GM12878 (cell line): ENCODE data around the gene ITPKB. TPM values are rescaled to one million over a fixed set of nuclear protein-coding genes. Genes with fewer than 3 reads are reported as not detected.
A peak's percentile ranks its signal among the peaks of the same experiment; 100 is the strongest.

Experiments used
- ATAC-seq: fragments of 200-7000 bp; cut with Tn5 transposase; 3 replicates; pipeline ENCODE4 v1.9.1; 2020; ENCODE audit warnings: mild to moderate bottlenecking, moderate library complexity
- BruUV-seq: library from RNA; stranded (reverse); fragments of 400-500 nt; replicated peaks from 2 replicates; lab custom pipeline; 2021; lab: Mats Ljungman, UMichigan
- CTCF ChIA-PET: fragments of 300-600 bp; sonication (Branson Sonifier 250); formaldehyde crosslinking; extraction: SDS; loops from one replicate; lab custom pipeline; 2021; ENCODE audit warnings: inconsistent platforms; lab: Yijun Ruan, JAX
- POLR2A ChIA-PET: fragments of 350-600 bp; formaldehyde crosslinking; extraction: SDS; loops from one replicate; lab custom pipeline; 2021; ENCODE audit warnings: inconsistent platforms; lab: Charles Lee
- RAD21 ChIA-PET: fragments of 300-600 bp; sonication (Branson Sonifier 250); formaldehyde crosslinking; loops from one replicate; lab custom pipeline; 2023; ENCODE audit warnings: antibody characterized with exemption; ENCODE audit not compliant: unreplicated experiment; lab: Charles Lee
- SMC1A ChIA-PET: fragments of 300-600 bp; sonication (Branson Sonifier 250); formaldehyde crosslinking; loops from one replicate; lab custom pipeline; 2023; ENCODE audit not compliant: unreplicated experiment, uncharacterized antibody; lab: Charles Lee
- DNase-seq: peaks from one replicate; pipeline ENCODE4 v3.0.0-alpha.2; 2011; ENCODE audit warnings: low read depth, low spot score
- FAIRE-seq: peaks from 3 replicates; lab custom pipeline; 2011; peaks lifted over from hg19 to GRCh38; lab: Jason Lieb, UNC
- H2AFZ ChIP-seq: 2 replicates; pipeline ENCODE4 v1.6.0; 2011; ENCODE audit warnings: low read depth, low read length, control low read depth; ENCODE audit not compliant: control insufficient read depth
- H3K27ac ChIP-seq: 2 replicates; pipeline ENCODE4 v1.5.1; 2011; ENCODE audit warnings: control low read depth; ENCODE audit not compliant: control insufficient read depth, insufficient read depth
- H3K27me3 ChIP-seq, 2 experiments: replicated peaks in 1 of 2; 2 replicates each; pipeline versions ENCODE4 v1.6.0 to v1.6.1; 2011; ENCODE audit warnings: low read length in 1 of 2; ENCODE audit not compliant: control insufficient read depth in 2 of 2, insufficient read depth in 2 of 2
- H3K36me3 ChIP-seq, 2 experiments: 2 replicates each; pipeline ENCODE4 v1.5.1; 2011; ENCODE audit warnings: low read length in 1 of 2; ENCODE audit not compliant: control insufficient read depth in 2 of 2, insufficient read depth in 2 of 2
- H3K4me1 ChIP-seq: 2 replicates; pipeline ENCODE4 v1.6.1; 2011; ENCODE audit warnings: mild to moderate bottlenecking, low read length, moderate library complexity, mixed read lengths; ENCODE audit not compliant: control insufficient read depth, insufficient read depth
- H3K4me2 ChIP-seq: 2 replicates; pipeline ENCODE4 v1.6.0; 2011; ENCODE audit warnings: control low read depth; ENCODE audit not compliant: control insufficient read depth, insufficient read depth
- H3K4me3 ChIP-seq: fragments of 200-600 bp; sonication (generic); 2 replicates; pipeline ENCODE4 v1.5.1; 2016
- H3K79me2 ChIP-seq: 2 replicates; pipeline ENCODE4 v1.6.0; 2011; ENCODE audit warnings: low read length; ENCODE audit not compliant: control insufficient read depth, insufficient read depth
- H3K9ac ChIP-seq: 2 replicates; pipeline ENCODE4 v1.8.0; 2011; ENCODE audit warnings: low read length, control low read depth, mixed read lengths; ENCODE audit not compliant: control insufficient read depth, insufficient read depth
- H3K9me3 ChIP-seq: replicated peaks from 3 replicates; pipeline ENCODE4 v1.5.1; 2011; ENCODE audit warnings: mild to moderate bottlenecking, low read length; ENCODE audit not compliant: control insufficient read depth, insufficient read depth
- H4K20me1 ChIP-seq: 2 replicates; pipeline ENCODE4 v1.6.0; 2011; ENCODE audit not compliant: control insufficient read depth, insufficient read depth
- ASH2L ChIP-seq: fragments of 300-600, 200-600 bp; sonication (generic); IDR thresholded peaks from 2 replicates; pipeline ENCODE4 v1.6.1; 2017; ENCODE audit warnings: low read depth, mild to moderate bottlenecking, borderline replicate concordance
- BCL11A ChIP-seq: IDR thresholded peaks from 2 replicates; pipeline ENCODE4 v1.6.1; 2011; ENCODE audit warnings: low read depth, low read length
- BMI1 ChIP-seq: fragments of 450-650 bp; IDR thresholded peaks from 2 replicates; pipeline ENCODE4 v1.6.1; 2016; ENCODE audit warnings: mild to moderate bottlenecking, moderate library complexity, borderline replicate concordance
- CBFB ChIP-seq: IDR thresholded peaks from 2 replicates; pipeline ENCODE4 v1.6.1; 2016; ENCODE audit warnings: antibody characterized with exemption, low read depth
- CBX5 ChIP-seq: sonication (generic); IDR thresholded peaks from 2 replicates; pipeline ENCODE4 v1.6.1; 2016; ENCODE audit warnings: low read depth, moderate library complexity, mild to moderate bottlenecking, inconsistent platforms
- CREM ChIP-seq: IDR thresholded peaks from 2 replicates; pipeline ENCODE4 v1.6.1; 2014; ENCODE audit warnings: antibody characterized with exemption, low read depth
- E2F4 ChIP-seq: IDR thresholded peaks from 2 replicates; pipeline ENCODE4 v1.6.1; 2012; ENCODE audit warnings: low read depth, low read length, improper control_type of control experiment
- EED ChIP-seq: sonication (generic); IDR thresholded peaks from 2 replicates; pipeline ENCODE4 v1.6.1; 2016; ENCODE audit warnings: antibody characterized with exemption, low read depth
- EZH2 ChIP-seq: IDR thresholded peaks from 2 replicates; pipeline ENCODE4 v1.6.1; 2012; ENCODE audit warnings: low read depth, mild to moderate bottlenecking, control low read depth, inconsistent platforms, low read length, borderline replicate concordance; ENCODE audit not compliant: control insufficient read depth
- HDAC2 ChIP-seq: fragments of 200-600 bp; sonication (generic); IDR thresholded peaks from 2 replicates; pipeline ENCODE4 v1.6.1; 2017
- MEF2A ChIP-seq: IDR thresholded peaks from 2 replicates; pipeline ENCODE4 v1.6.1; 2011; ENCODE audit warnings: low read depth, mild to moderate bottlenecking, low read length, moderate library complexity; ENCODE audit not compliant: insufficient read depth
- NBN ChIP-seq: fragments of 450-650 bp; IDR thresholded peaks from 2 replicates; pipeline ENCODE4 v1.6.1; 2016
- POLR2AphosphoS2 ChIP-seq: IDR thresholded peaks from 2 replicates; pipeline ENCODE4 v1.6.1; 2011; ENCODE audit warnings: low read depth, mild to moderate bottlenecking, low read length, improper control_type of control experiment, moderate library complexity
- POLR2AphosphoS5 ChIP-seq: IDR thresholded peaks from 2 replicates; pipeline ENCODE4 v1.6.1; 2011; ENCODE audit warnings: mild to moderate bottlenecking, low read length, inconsistent platforms
- PRDM15 ChIP-seq: fragments of 450-650 bp; formaldehyde crosslinking; IDR thresholded peaks from 2 replicates; pipeline ENCODE4 v1.4.0; 2020; ENCODE audit warnings: mild to moderate bottlenecking, moderate library complexity
- RUNX3 ChIP-seq: IDR thresholded peaks from 2 replicates; pipeline ENCODE4 v1.6.1; 2012; ENCODE audit warnings: low read length, inconsistent platforms
- SIX5 ChIP-seq: IDR thresholded peaks from 2 replicates; pipeline ENCODE4 v1.6.1; 2011; ENCODE audit warnings: mild to moderate bottlenecking, low read depth, low read length, moderate library complexity; ENCODE audit not compliant: severe bottlenecking
- SREBF2 ChIP-seq: IDR thresholded peaks from 2 replicates; pipeline ENCODE4 v1.6.1; 2012; ENCODE audit warnings: mild to moderate bottlenecking, low read length
- SUPT20H ChIP-seq: IDR thresholded peaks from 2 replicates; pipeline ENCODE4 v1.6.1; 2011; ENCODE audit warnings: low read depth, mild to moderate bottlenecking, low read length, moderate library complexity, borderline replicate concordance; ENCODE audit not compliant: control insufficient read depth
- TCF7 ChIP-seq: IDR thresholded peaks from 2 replicates; pipeline ENCODE4 v1.6.1; 2014; ENCODE audit warnings: antibody characterized with exemption, borderline replicate concordance
- WGBS: methylation state at CpG from one replicate; pipeline ENCODE4 v1.1.6; 2016; ENCODE audit warnings: low lambda C conversion rate; ENCODE audit not compliant: insufficient replicate concordance, insufficient coverage; ENCODE audit errors: missing lambda C conversion rate; 5-methylcytosine and 5-hydroxymethylcytosine counted together
- in situ Hi-C: fragments of 300-500 bp; cut with MboI; formaldehyde crosslinking; loops from 9 replicates; pipeline ENCODE4 v1.14.3; 2018; ENCODE audit warnings: mixed read lengths
- intact Hi-C: fragments of 100-400 bp; cut with micrococcal nuclease; formaldehyde crosslinking; loops from one replicate; pipeline ENCODE4 v1.14.2; 2022; ENCODE audit not compliant: unreplicated experiment
- polyA plus RNA-seq, 11 experiments: library from polyadenylated mRNA; depleted of rRNA in 4 of 11; unstranded in 6 of 11; stranded (reverse) in 5 of 11; fragments of >200 nt; fragmentation: Nextera tagmentation in 4 of 11; fragmentation: Illumina TruSeq in 1 of 11; extraction: Ambion mirVana in 4 of 11; extraction: Trizol in 1 of 11; gene quantifications; 1 replicate in 1 of 11; 2 replicates in 10 of 11; pipeline versions ENCODE4 v1.2.1 to v1.2.3, GENCODE V29; 2011 to 2016; ENCODE audit warnings: inconsistent platforms in 2 of 11, missing spikeins in 2 of 11, low read depth in 1 of 11
- total RNA-seq, 4 experiments: library from RNA; depleted of rRNA in 3 of 4; stranded (reverse); fragments of >200 nt in 3 of 4; fragmentation: Illumina TruSeq in 1 of 4; extraction: Trizol in 1 of 4; gene quantifications; 2 replicates each; pipeline versions ENCODE4 v1.2.1 to v1.2.3, GENCODE V29; 2013 to 2021

The ITPKB gene
- total and polyA plus RNA-seq, 10 of the 15 experiments (the other 5 are each of a cell fraction or from before 2014, with no cell fraction given): 1.3 to 38.7 (median 12.9) TPM

- TF ChIP-seq BMI1 (no peak), RUNX3 (peak; percentile 89), NBN (peak; percentile 76; the same call in 1 of the 2 replicates), CBX5 (no peak), CREM (0 out of 2 replicates have a peak, but pooled peaks have one; percentile 19), HDAC2 (no peak), EZH2 (no peak), E2F4 (no peak), CBFB (0 out of 2 replicates have a peak, but pooled peaks have one; percentile 27)
Observed at GRCh38 chr1:226674892-226675714, 64.0 kb downstream of the ITPKB start (continued).

GRCh38 chr1:226672339-226672762 is 66.7 kb downstream of the ITPKB start:
- Histone ChIP-seq H3K9me3 (no peaks in the 10 kb centered on the region), H3K79me2 (peaks cover 21% of the 10 kb centered on the region), H3K4me2 (no peak overlapping the region), H3K27ac (no peak overlapping the region), H3K4me3 (no peak overlapping the region), H3K27me3 (no peaks in the 10 kb centered on the region), H3K36me3 (peaks cover 2 to 3% of the 10 kb centered on the region in 2 experiments; a peak in 2 of 4 replicates), H2AFZ (no peak overlapping the region), H3K9ac (no peak overlapping the region), H3K4me1 (peaks cover 33% of the 10 kb centered on the region), H4K20me1 (0 out of 2 replicates have a peak, but pooled peaks cover 2% of the 10 kb centered on the region)
- DNase-seq (no peak), ATAC-seq (no peak), FAIRE-seq (no peak)
- ChIA-PET POLR2A (interaction anchor here (1.0 kb wide), 1 partner anchor 15 kb away, joined by 3 read pairs; no protein-coding TSS in a partner anchor), SMC1A (interaction anchor here (1.2 to 8.6 kb wide), 3 partner anchors 10 to 20 kb away, joined by 6 to 67 read pairs (median 9); no protein-coding TSS in a partner anchor), CTCF (interaction anchor here (0.8 to 1.5 kb wide), 2 partner anchors 19 to 41 kb away, joined by 3 read pairs; no protein-coding TSS in a partner anchor), RAD21 (interaction anchor here (0.6 to 2.7 kb wide), 4 partner anchors 19 to 491 kb away, joined by 3 to 11 read pairs (median 3); no protein-coding TSS in a partner anchor)
- no TSS peak for BruUV-seq
- 97% methylated on average over 4 of the region's 4 CpGs for WGBS
- intact Hi-C loops: no loop called here
- in situ Hi-C loops: no loop called here
- TF ChIP-seq ASH2L: no peak
- no peak for TF ChIP-seq BCL11A
- TF ChIP-seq POLR2AphosphoS2: no peak
- TF ChIP-seq PRDM15 (CRISPR knock-in tag): no peak
- no peak for TF ChIP-seq EED
- no peak for TF ChIP-seq MEF2A
- no peak for TF ChIP-seq SREBF2
- TF ChIP-seq POLR2AphosphoS5: no peak
- TF ChIP-seq SUPT20H: no peak
- no peak for TF ChIP-seq SIX5
- TF ChIP-seq TCF7: no peak
